K562 (cell line): ENCODE measurements around the gene ZBTB46.

Experiments used
- BRF2 ChIP-seq: IDR thresholded peaks from 3 replicates; pipeline ENCODE4 v1.6.1; 2011; ENCODE audit warnings: borderline replicate concordance, mild to moderate bottlenecking; ENCODE audit not compliant: insufficient read length, insufficient read depth
- FOXA1 ChIP-seq: fragments of 450-650 bp; IDR thresholded peaks from 2 replicates; pipeline ENCODE4 v1.6.1; 2016; ENCODE audit warnings: mild to moderate bottlenecking, borderline replicate concordance
- FOXA3 ChIP-seq, 2 experiments: fragments of 450-650 bp in 1 of 2; sonication (generic) in 1 of 2; formaldehyde crosslinking; IDR thresholded peaks in 1 of 2; conservative IDR thresholded peaks in 1 of 2; 2 replicates each; pipeline versions ENCODE4 v1.4.0 to v1.8.0; 2020 to 2022; ENCODE audit warnings: mild to moderate bottlenecking in 2 of 2, missing genetic modification reagents in 1 of 2
- JUND ChIP-seq, 2 experiments: IDR thresholded peaks; 2 replicates in 1 of 2; 3 replicates in 1 of 2; pipeline ENCODE4 v1.6.1; 2011; ENCODE audit warnings: borderline replicate concordance in 2 of 2, low read depth in 2 of 2, low read length in 2 of 2, improper control_type of control experiment in 1 of 2, missing biosample characterization in 1 of 2, missing genetic modification characterization in 1 of 2, missing genetic modification reagents in 1 of 2
- POLR2A ChIP-seq: fragments of 450-650 bp; conservative IDR thresholded peaks from 2 replicates; pipeline ENCODE4 v1.6.1; 2016
- POLR2AphosphoS5 ChIP-seq: IDR thresholded peaks from 2 replicates; pipeline ENCODE4 v1.6.1; 2011; ENCODE audit warnings: mild to moderate bottlenecking, low read depth, low read length, moderate library complexity; ENCODE audit not compliant: control insufficient read depth, insufficient read depth
- SAFB2 ChIP-seq: fragments of 200-400 bp; formaldehyde crosslinking; IDR thresholded peaks from 2 replicates; pipeline ENCODE4 v1.6.1; 2018; ENCODE audit warnings: borderline replicate concordance, low read length, low read depth, moderate library complexity; ENCODE audit not compliant: severe bottlenecking
- TOE1 ChIP-seq, 2 experiments: fragments of 450-650 bp in 1 of 2; sonication (generic) in 1 of 2; formaldehyde crosslinking in 1 of 2; IDR thresholded peaks; 2 replicates each; pipeline versions ENCODE4 v1.7.1 to v1.8.0; 2016 to 2022; ENCODE audit warnings: borderline replicate concordance in 2 of 2, mild to moderate bottlenecking in 2 of 2, antibody characterized with exemption in 1 of 2, inconsistent platforms in 1 of 2, low read depth in 1 of 2, missing genetic modification reagents in 1 of 2, moderate library complexity in 1 of 2
- TF ChIP-seq, protein P1 (sequence below), 3 experiments: IDR thresholded peaks in 2 of 3; conservative IDR thresholded peaks in 1 of 3; 2 replicates each; pipeline ENCODE4 v1.5.1; 2011 to 2012; ENCODE audit warnings: low read length in 3 of 3, mild to moderate bottlenecking in 3 of 3, control low read depth in 2 of 3, improper control_type of control experiment in 1 of 3, inconsistent platforms in 1 of 3, low read depth in 1 of 3, mixed read lengths in 1 of 3, moderate library complexity in 1 of 3; ENCODE audit not compliant: insufficient read depth in 2 of 3
- TF ChIP-seq, protein P2 (sequence below): conservative IDR thresholded peaks from 2 replicates; pipeline ENCODE4 v1.6.1; 2011; ENCODE audit warnings: low read depth, mild to moderate bottlenecking, low read length; ENCODE audit not compliant: control insufficient read depth

GRCh38 chr20:63772781-63773518 is 58.1 kb downstream of the ZBTB46 start:
- TF ChIP-seq BRF2 = no peak
- TF ChIP-seq POLR2A = no peak
- TF ChIP-seq TOE1 (IDR thresholded peaks at IDR 0.05; ENCODE audit: borderline replicate concordance) = no peak; the same call in 1 of the 2 replicates
- TF ChIP-seq TOE1 (CRISPR knock-in tag; IDR thresholded peaks at IDR 0.05; ENCODE audit: borderline replicate concordance, low read depth) = no peak
- no peak for TF ChIP-seq FOXA3 (CRISPR knock-in tag; conservative IDR thresholded peaks at IDR 0.05 in 1 of 2, IDR thresholded peaks at IDR 0.05 in 1 of 2)
- no peak for TF ChIP-seq SAFB2
- TF ChIP-seq, protein P1, sequence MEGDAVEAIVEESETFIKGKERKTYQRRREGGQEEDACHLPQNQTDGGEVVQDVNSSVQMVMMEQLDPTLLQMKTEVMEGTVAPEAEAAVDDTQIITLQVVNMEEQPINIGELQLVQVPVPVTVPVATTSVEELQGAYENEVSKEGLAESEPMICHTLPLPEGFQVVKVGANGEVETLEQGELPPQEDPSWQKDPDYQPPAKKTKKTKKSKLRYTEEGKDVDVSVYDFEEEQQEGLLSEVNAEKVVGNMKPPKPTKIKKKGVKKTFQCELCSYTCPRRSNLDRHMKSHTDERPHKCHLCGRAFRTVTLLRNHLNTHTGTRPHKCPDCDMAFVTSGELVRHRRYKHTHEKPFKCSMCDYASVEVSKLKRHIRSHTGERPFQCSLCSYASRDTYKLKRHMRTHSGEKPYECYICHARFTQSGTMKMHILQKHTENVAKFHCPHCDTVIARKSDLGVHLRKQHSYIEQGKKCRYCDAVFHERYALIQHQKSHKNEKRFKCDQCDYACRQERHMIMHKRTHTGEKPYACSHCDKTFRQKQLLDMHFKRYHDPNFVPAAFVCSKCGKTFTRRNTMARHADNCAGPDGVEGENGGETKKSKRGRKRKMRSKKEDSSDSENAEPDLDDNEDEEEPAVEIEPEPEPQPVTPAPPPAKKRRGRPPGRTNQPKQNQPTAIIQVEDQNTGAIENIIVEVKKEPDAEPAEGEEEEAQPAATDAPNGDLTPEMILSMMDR (IDR thresholded peaks at IDR 0.05 in 2 of 3, conservative IDR thresholded peaks at IDR 0.05 in 1 of 3; ENCODE audit: insufficient read depth in 2 of 3, low read depth in 1 of 3, low read length in 3 of 3) = no peak
- TF ChIP-seq FOXA1 = no peak
- 0 out of 2 replicates have a peak, but pooled peaks have one; percentile 19 for TF ChIP-seq JUND (IDR thresholded peaks at IDR 0.05; ENCODE audit: borderline replicate concordance, low read depth, low read length)
- no peak for TF ChIP-seq JUND (tag; IDR thresholded peaks at IDR 0.05; ENCODE audit: borderline replicate concordance, low read depth, low read length)
- no peak for TF ChIP-seq POLR2AphosphoS5
- TF ChIP-seq, protein P2, sequence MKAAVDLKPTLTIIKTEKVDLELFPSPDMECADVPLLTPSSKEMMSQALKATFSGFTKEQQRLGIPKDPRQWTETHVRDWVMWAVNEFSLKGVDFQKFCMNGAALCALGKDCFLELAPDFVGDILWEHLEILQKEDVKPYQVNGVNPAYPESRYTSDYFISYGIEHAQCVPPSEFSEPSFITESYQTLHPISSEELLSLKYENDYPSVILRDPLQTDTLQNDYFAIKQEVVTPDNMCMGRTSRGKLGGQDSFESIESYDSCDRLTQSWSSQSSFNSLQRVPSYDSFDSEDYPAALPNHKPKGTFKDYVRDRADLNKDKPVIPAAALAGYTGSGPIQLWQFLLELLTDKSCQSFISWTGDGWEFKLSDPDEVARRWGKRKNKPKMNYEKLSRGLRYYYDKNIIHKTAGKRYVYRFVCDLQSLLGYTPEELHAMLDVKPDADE = no peak
